HCT116 (cell line): ENCODE measurements around the gene MYCN. TPM values are rescaled to one million over a fixed set of nuclear protein-coding genes. Genes with fewer than 3 reads are reported as not detected.

Experiments used
- ATAC-seq: fragments of 200-7000 bp; cut with Tn5 transposase; 2 replicates; pipeline ENCODE4 v1.9.1; 2020; ENCODE audit warnings: mild to moderate bottlenecking, moderate library complexity
- BruUV-seq: library from RNA; stranded (reverse); fragments of 400-500 nt; replicated peaks from 2 replicates; lab custom pipeline; 2021; lab: Mats Ljungman, UMichigan
- CTCF ChIA-PET: fragments of 300-600 bp; sonication (Branson Sonifier 250); formaldehyde crosslinking; loops from one replicate; lab custom pipeline; 2021; ENCODE audit warnings: antibody characterized with exemption; lab: Charles Lee
- POLR2A ChIA-PET: fragments of 300-600, 350-600 bp; sonication (Branson Sonifier 250); formaldehyde crosslinking; loops from one replicate; lab custom pipeline; 2021; ENCODE audit warnings: antibody characterized with exemption; lab: Charles Lee
- RAD21 ChIA-PET, 2 experiments: fragments of 300-600 bp; sonication (Branson Sonifier 250); formaldehyde crosslinking; loops; one replicate each; lab custom pipeline; 2023; ENCODE audit warnings: low total read pairs in 2 of 2; ENCODE audit not compliant: uncharacterized antibody in 2 of 2, unreplicated experiment in 2 of 2, low non-redundant PET in 1 of 2; lab: Charles Lee
- DNase-seq: peaks from one replicate; pipeline ENCODE4 v3.0.0-alpha.2; 2010; ENCODE audit warnings: low read depth, low spot score
- H2AFZ ChIP-seq: fragments of 200-600 bp; shearing (Covaris generic), sonication (generic); 2 replicates; pipeline ENCODE4 v1.6.1; 2017; ENCODE audit warnings: low read depth, mixed run types, mixed read lengths, antibody characterized with exemption, low read length; ENCODE audit not compliant: poor library complexity, severe bottlenecking
- H3K27ac ChIP-seq: 2 replicates; pipeline ENCODE4 v1.5.1; 2012; ENCODE audit warnings: low read depth, low read length
- H3K27me3 ChIP-seq: fragments of 200-600 bp; sonication (generic); 2 replicates; pipeline ENCODE4 v1.6.1; 2016; ENCODE audit warnings: mixed run types, low read length, mixed read lengths; ENCODE audit not compliant: insufficient read depth
- H3K36me3 ChIP-seq, 2 experiments: fragments of 200-500 bp in 1 of 2; fragments of 200-600 bp in 1 of 2; sonication (Bioruptor generic) in 1 of 2; sonication (generic) in 1 of 2; 2 replicates each; pipeline versions ENCODE4 v1.5.1 to v1.6.1; 2014 to 2016; ENCODE audit warnings: low read length in 2 of 2, inconsistent platforms in 1 of 2, mixed read lengths in 1 of 2, mixed run types in 1 of 2; ENCODE audit not compliant: insufficient read depth in 2 of 2, control insufficient read depth in 1 of 2
- H3K4me1 ChIP-seq, 2 experiments: fragments of 200-600 bp in 1 of 2; sonication (generic) in 1 of 2; 2 replicates each; pipeline versions ENCODE4 v1.5.1 to v1.6.1; 2012 to 2017; ENCODE audit warnings: low read length in 2 of 2, inconsistent platforms in 1 of 2, mild to moderate bottlenecking in 1 of 2, mixed read lengths in 1 of 2, mixed run types in 1 of 2, moderate library complexity in 1 of 2; ENCODE audit not compliant: insufficient read depth in 2 of 2, control insufficient read depth in 1 of 2
- H3K4me2 ChIP-seq: fragments of 200-600 bp; sonication (generic); 2 replicates; pipeline ENCODE4 v1.6.1; 2017; ENCODE audit warnings: mixed run types, low read length, mixed read lengths
- H3K4me3 ChIP-seq, 2 experiments: fragments of 200-600 bp in 1 of 2; sonication (generic) in 1 of 2; replicated peaks in 1 of 2; 2 replicates each; pipeline ENCODE4 v1.5.1; 2011 to 2016; ENCODE audit warnings: low read length in 2 of 2, control low read depth in 1 of 2, low read depth in 1 of 2, mild to moderate bottlenecking in 1 of 2, mixed read lengths in 1 of 2, mixed run types in 1 of 2
- H3K79me2 ChIP-seq: fragments of 200-600 bp; sonication (generic); 2 replicates; pipeline ENCODE4 v1.6.1; 2017; ENCODE audit warnings: mild to moderate bottlenecking, mixed run types, low read length, moderate library complexity, mixed read lengths; ENCODE audit not compliant: insufficient read depth
- H3K9ac ChIP-seq: fragments of 200-600 bp; sonication (generic); 2 replicates; pipeline ENCODE4 v1.6.1; 2016; ENCODE audit warnings: low read length, mixed read lengths
- H3K9me2 ChIP-seq: fragments of 200-600 bp; sonication (generic), shearing (Covaris generic); 2 replicates; pipeline ENCODE4 v1.6.1; 2017; ENCODE audit warnings: mixed run types, mild to moderate bottlenecking, moderate library complexity; ENCODE audit not compliant: insufficient read depth
- H3K9me3 ChIP-seq, 2 experiments: fragments of 200-500 bp in 1 of 2; fragments of 200-600 bp in 1 of 2; sonication (Bioruptor generic) in 1 of 2; sonication (generic) in 1 of 2; 2 replicates each; pipeline ENCODE4 v1.6.1; 2014 to 2017; ENCODE audit warnings: low read length in 2 of 2, mixed read lengths in 2 of 2, inconsistent platforms in 1 of 2, low read depth in 1 of 2, mild to moderate bottlenecking in 1 of 2, mixed run types in 1 of 2, moderate library complexity in 1 of 2; ENCODE audit not compliant: control insufficient read depth in 1 of 2, insufficient read depth in 1 of 2
- H4K20me1 ChIP-seq: fragments of 200-600 bp; sonication (generic), shearing (Covaris generic); 2 replicates; pipeline ENCODE4 v1.6.1; 2017; ENCODE audit warnings: mixed run types, mild to moderate bottlenecking, moderate library complexity; ENCODE audit not compliant: insufficient read depth
- EZH2 ChIP-seq: fragments of 200-600 bp; sonication (generic); IDR thresholded peaks from 2 replicates; pipeline ENCODE4 v1.6.1; 2017; ENCODE audit warnings: antibody characterized with exemption, mixed run types
- EZH2phosphoT487 ChIP-seq: fragments of 200-600 bp; IDR thresholded peaks from 2 replicates; pipeline ENCODE4 v1.6.1; 2018; ENCODE audit warnings: antibody characterized with exemption, borderline replicate concordance
- FOSL1 ChIP-seq: IDR thresholded peaks from 2 replicates; pipeline ENCODE4 v1.6.1; 2012; ENCODE audit warnings: low read depth
- JUND ChIP-seq: IDR thresholded peaks from 2 replicates; pipeline ENCODE4 v1.6.1; 2012
- POLR2A ChIP-seq: IDR thresholded peaks from 2 replicates; pipeline ENCODE4 v1.7.0; 2011; ENCODE audit warnings: borderline replicate concordance; ENCODE audit not compliant: insufficient read depth, insufficient read length; ENCODE audit errors: extremely low read depth
- POLR2AphosphoS5 ChIP-seq: IDR thresholded peaks from 2 replicates; pipeline ENCODE4 v1.6.1; 2011; ENCODE audit warnings: mild to moderate bottlenecking, low read depth, low read length, moderate library complexity
- SIN3A ChIP-seq: IDR thresholded peaks from 2 replicates; pipeline ENCODE4 v1.6.1; 2012; ENCODE audit warnings: low read depth
- YY1 ChIP-seq: IDR thresholded peaks from 2 replicates; pipeline ENCODE4 v1.6.1; 2011; ENCODE audit warnings: low read length, low read depth, moderate library complexity, mild to moderate bottlenecking; ENCODE audit not compliant: insufficient replicate concordance; ENCODE audit errors: extremely low read depth
- intact Hi-C: fragments of 100-400 bp; cut with micrococcal nuclease; formaldehyde crosslinking; loops from 2 replicates; pipeline ENCODE4 v1.10.0; 2022
- total RNA-seq: library from RNA; stranded (reverse); gene quantifications from one replicate; pipeline ENCODE4 v1.2.1, GENCODE V29; 2021; ENCODE audit not compliant: unreplicated experiment
- TF ChIP-seq, protein P1 (sequence below): IDR thresholded peaks from 2 replicates; pipeline ENCODE4 v1.6.1; 2012; ENCODE audit warnings: low read depth

MYCN gene
- total RNA-seq, 1 experiment from 2014 or later, result not detected

DNA sequence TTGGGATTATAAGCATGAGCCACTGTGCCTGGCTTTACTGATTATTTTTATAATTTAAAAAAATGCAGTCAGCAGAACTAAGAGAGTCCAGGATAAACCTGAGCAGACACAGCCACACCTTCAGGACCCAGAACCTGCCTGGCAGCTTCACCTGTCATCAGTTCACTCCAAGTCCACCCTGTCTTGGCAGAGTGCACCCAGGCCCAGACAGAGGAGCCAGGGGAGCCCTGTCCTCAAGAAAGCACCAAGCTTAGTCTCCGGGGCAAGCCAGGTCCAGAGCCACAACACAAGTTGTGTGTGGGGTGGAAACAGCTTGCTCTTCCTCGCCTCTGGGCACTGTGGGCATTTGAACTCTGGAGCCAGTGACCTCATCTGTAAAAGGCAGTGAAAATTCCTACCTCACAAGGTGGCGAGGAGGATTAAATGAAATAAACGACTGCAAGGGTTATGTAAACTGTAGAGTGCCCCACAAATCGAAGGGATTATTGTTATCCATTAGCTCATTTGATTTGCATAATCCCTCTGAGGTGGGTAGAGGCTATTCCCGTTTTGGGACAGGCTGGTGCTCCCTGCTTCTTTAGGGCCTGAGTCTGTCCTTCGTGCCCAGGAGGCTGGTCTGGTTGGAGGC lies 24.7 kb downstream of the MYCN start:
- Histone ChIP-seq H3K27ac (no peak overlapping the region), H3K4me3 (no peak overlapping the region), H3K36me3 (no peaks in the 10 kb centered on the region), H3K4me2 (no peak overlapping the region), H3K79me2 (no peaks in the 10 kb centered on the region), H3K9me2 (no peaks in the 10 kb centered on the region), H3K27me3 (no peaks in the 10 kb centered on the region), H4K20me1 (no peaks in the 10 kb centered on the region), H3K9ac (no peak overlapping the region), H2AFZ (no peak overlapping the region), H3K4me1 (no peaks in the 10 kb centered on the region), H3K9me3 (no peaks in the 10 kb centered on the region)
- no peak for DNase-seq
- intact Hi-C loops, result no loop called here
- POLR2A ChIA-PET, result no interaction called here
- no peak for ATAC-seq
- CTCF ChIA-PET, result no interaction called here
- no TSS peak for BruUV-seq
- TF ChIP-seq POLR2AphosphoS5, result no peak
- TF ChIP-seq JUND, result no peak
- no peak for TF ChIP-seq FOSL1
- no peak for TF ChIP-seq EZH2
- TF ChIP-seq YY1, result no peak
- TF ChIP-seq EZH2phosphoT487, result no peak
- no peak for TF ChIP-seq SIN3A
- no peak for TF ChIP-seq POLR2A
- TF ChIP-seq, protein P1, sequence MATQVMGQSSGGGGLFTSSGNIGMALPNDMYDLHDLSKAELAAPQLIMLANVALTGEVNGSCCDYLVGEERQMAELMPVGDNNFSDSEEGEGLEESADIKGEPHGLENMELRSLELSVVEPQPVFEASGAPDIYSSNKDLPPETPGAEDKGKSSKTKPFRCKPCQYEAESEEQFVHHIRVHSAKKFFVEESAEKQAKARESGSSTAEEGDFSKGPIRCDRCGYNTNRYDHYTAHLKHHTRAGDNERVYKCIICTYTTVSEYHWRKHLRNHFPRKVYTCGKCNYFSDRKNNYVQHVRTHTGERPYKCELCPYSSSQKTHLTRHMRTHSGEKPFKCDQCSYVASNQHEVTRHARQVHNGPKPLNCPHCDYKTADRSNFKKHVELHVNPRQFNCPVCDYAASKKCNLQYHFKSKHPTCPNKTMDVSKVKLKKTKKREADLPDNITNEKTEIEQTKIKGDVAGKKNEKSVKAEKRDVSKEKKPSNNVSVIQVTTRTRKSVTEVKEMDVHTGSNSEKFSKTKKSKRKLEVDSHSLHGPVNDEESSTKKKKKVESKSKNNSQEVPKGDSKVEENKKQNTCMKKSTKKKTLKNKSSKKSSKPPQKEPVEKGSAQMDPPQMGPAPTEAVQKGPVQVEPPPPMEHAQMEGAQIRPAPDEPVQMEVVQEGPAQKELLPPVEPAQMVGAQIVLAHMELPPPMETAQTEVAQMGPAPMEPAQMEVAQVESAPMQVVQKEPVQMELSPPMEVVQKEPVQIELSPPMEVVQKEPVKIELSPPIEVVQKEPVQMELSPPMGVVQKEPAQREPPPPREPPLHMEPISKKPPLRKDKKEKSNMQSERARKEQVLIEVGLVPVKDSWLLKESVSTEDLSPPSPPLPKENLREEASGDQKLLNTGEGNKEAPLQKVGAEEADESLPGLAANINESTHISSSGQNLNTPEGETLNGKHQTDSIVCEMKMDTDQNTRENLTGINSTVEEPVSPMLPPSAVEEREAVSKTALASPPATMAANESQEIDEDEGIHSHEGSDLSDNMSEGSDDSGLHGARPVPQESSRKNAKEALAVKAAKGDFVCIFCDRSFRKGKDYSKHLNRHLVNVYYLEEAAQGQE, result no peak
- RAD21 ChIA-PET, result no interaction called here
